Stimulated activated CD4-positive, alpha-beta T cell treated with anti-CD3 and anti-CD28 coated beads, Interleukin-4, amount 100 ng/mL, for 24 hours (primary cell): ENCODE results near the gene EML4.
"Not testable (repeated sequence)": the region's sequence is repeated elsewhere in the genome, so short reads cannot be mapped to it uniquely, and the experiment has no call there.

Source experiments
- DNase-seq: peaks from one replicate; pipeline ENCODE4 v3.0.0-alpha.2; 2020

EML4 gene

GRCh38 chr2:42361728-42362283, 192.7 kb downstream of the EML4 start:
- DNase-seq = no peak

GRCh38 chr2:42363413-42363812, 194.3 kb downstream of the EML4 start:
- DNase-seq = no peak

- DNase-seq = no peak
Measured at GRCh38 chr2:42364658-42365057, 195.5 kb downstream of the EML4 start.

- no peak for DNase-seq
Measured at GRCh38 chr2:42366411-42366810, 197.3 kb downstream of the EML4 start.

GRCh38 chr2:42367835-42368234, 198.7 kb downstream of the EML4 start:
- DNase-seq = no peak

- no peak for DNase-seq
Measured at GRCh38 chr2:42368817-42369531, 199.8 kb downstream of the EML4 start.

GRCh38 chr2:42369532-42370229, 200.5 kb downstream of the EML4 start:
- DNase-seq = no peak

- no peak for DNase-seq
Measured at GRCh38 chr2:42371611-42372473, 202.7 kb downstream of the EML4 start.

GRCh38 chr2:42372474-42373200, 203.5 kb downstream of the EML4 start:
- DNase-seq = no peak

- DNase-seq = no peak
Measured at GRCh38 chr2:42376758-42377157, 207.6 kb downstream of the EML4 start.

GRCh38 chr2:42378415-42378814, 209.3 kb downstream of the EML4 start:
- no peak for DNase-seq

GRCh38 chr2:42380026-42380425, 210.9 kb downstream of the EML4 start:
- DNase-seq = not testable (repeated sequence)

- DNase-seq = no peak
Measured at GRCh38 chr2:42382144-42382543, 213.0 kb downstream of the EML4 start.
